D341Med (cell line): ENCODE measurements around the gene ENGASE.

Source experiments
- DNase-seq: peaks from one replicate; pipeline ENCODE4 v3.0.0; 2012; ENCODE audit warnings: low spot score

The ENGASE gene

GRCh38 chr17:79094261-79094660 is 19.6 kb downstream of the ENGASE start:
- no peak for DNase-seq

DNA sequence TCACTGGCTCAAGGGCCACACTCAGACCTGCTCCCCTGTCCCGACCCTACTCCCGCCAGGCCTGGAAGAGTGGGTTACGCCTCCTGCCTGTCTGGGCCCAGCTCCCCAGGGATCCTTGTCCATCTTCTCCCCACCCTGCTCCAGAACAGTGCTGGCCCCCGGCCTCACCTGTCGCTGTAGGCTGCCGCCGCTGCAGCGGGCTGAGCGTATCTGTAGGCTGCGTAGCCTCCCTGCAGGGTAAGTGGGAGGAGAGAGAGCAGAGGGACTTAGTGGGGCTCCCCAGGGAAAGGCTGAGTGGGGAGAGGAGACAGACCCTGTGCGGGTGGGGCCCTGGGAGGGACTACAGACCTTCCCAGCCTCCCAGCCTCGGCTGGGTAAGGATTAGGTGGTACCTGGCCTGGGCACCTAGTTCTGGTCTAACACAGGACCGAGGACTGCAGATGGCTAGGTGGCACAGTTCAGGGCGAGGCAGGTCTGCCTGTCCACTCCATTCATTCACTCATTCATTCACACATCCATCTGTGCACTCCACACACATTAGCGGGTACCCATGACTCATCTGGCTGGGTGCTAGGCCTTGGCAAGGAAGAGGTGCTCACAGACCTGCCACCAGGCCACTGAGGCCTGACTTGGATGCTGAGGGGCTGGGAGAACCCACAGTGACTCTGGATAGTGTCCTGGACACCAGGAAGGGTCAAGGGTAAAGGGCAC is 20.9 kb downstream of the ENGASE start:
- DNase-seq, result peak; percentile 68

DNA sequence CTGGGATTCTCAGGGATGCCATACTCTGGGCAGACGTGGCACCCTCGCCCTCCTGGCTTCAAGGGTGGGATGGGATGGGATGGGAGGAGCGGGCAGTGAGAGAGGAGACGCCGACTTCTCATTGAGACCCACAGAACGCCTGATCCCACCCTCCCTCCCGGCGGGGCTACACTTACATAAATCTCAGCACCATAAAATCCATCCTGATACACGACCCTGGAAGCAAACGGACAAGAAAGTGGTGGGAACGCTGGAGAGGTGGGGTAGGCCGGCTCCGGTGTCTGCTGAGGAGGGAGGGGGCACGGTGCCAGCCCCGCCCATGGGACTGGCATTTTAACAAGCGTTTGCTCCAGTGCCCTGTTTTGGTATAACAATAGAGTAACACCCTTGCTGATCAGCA is 21.9 kb downstream of the ENGASE start:
- DNase-seq, result no peak

DNA sequence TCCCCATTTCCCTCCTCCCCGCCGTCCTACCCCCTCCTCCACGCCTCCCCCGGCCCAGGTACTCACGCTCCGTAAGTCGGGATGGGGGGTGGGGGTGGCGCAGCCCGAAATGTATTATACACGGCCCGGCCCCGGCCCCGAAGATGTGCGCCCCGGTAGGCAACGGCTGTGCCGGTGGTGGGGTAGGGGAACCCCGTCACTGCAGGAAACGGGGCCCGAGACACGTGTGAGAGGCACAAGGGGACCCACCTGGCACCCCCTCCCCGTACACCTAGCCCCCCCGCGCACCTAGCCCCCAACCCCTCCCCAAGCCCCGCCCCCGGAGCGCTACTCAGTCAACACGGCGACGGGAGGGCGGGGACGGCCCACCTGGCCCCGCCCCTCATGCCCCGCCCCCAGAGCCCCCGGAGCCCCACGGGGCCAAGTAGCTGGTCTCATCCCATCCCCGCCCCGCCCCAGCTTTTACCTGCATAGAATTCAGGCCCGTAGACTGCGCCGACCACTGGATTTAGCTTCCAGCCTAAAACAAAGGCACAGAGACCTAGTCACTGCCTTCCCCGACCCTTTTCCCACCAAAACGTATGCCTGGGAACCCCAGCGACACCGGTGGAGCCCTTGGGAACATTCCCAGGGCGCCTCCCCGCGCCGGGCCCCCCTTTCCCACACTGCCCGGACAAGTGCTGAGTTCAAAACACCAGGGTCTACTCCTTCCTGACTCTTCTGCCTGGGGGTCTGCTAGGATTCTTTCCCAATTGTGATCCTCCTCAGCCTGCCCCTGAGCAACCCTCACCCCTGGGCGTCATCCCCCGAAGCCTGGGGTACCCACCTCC is 22.8 kb downstream of the ENGASE start:
- no peak for DNase-seq

GRCh38 chr17:79098282-79098867 is 23.8 kb downstream of the ENGASE start:
- DNase-seq, result no peak

GRCh38 chr17:79100405-79100804 is 25.8 kb downstream of the ENGASE start:
- no peak for DNase-seq

- DNase-seq, result no peak
Observed at GRCh38 chr17:79101111-79101673, 26.6 kb downstream of the ENGASE start.

GRCh38 chr17:79102214-79102613 is 27.6 kb downstream of the ENGASE start:
- DNase-seq, result no peak

GRCh38 chr17:79104898-79105600 is 30.4 kb downstream of the ENGASE start:
- DNase-seq, result no peak

DNA sequence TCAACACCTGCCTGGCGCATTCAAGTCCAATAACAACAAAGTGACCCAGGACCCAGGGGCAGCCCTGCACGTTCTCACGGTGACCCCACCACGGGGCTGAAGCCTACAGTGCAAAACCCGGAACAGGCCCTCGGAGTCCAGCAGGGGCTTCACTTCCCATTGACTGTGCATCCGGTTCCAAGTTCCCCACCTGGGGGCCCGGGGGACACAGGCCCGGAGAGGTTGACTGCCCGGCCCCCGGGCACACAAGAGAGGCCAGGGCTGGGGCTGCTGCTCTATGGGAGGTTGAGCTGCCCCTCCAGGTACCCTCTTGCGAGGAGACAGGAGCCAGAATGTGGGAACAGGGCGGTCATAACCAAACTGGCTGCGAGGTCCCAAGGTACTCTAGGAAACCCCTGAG is 31.3 kb downstream of the ENGASE start:
- no peak for DNase-seq

DNA sequence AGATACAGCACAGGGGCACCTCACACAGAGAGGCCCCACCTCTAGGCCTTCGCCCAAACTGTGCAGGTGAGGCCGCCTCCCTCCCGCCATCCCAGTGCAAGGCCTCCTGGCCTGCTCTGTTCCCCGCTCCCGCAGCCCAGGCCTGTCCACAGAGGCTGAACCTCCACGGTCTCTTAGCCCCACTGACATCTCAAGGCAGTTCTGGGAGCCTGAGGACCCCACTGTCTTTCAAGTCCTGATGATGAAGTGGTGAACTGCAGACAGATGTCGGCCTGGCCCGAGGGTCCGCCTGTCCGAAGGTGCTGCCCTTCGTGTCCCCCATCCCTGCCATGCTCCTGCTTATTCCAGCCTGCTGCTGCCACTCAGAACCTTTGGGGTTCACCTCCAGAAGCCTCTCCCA is 32.3 kb downstream of the ENGASE start:
- no peak for DNase-seq

DNA sequence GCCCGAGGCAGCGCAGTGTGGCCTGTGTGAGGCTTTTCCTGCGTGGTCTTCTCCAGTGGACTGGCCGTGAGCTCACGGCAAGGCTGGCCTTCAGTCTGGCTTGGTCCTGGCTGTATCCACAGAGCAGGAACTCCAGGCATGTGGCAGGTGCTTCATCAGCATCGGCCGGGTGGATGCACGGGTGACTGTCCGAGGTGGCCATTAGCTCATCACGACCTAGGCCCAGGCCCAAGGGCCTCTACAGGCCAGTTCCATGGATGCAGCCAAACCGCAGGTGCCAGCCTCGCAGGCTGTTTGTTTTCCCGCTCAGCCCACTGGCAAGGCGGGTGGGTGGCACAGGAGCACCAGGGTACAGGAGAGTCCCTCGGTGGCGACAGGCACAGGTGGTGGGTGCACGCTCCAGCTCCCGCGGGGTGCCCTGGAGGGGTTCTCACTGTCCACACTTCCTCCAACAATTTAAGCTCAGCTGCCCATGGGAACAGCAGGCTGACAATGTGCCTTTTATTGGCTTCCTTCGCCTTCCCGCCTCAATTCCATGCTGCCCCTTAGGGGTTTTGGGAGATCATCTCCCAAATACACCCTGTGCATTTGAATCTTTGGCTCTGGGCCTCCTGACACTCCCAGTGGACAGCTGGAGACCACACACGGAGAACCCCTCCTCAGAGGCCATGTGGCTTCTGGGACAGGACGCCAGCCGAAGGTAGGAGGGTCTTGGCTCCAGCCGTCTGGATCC is 33.0 kb downstream of the ENGASE start:
- DNase-seq, result no peak

DNA sequence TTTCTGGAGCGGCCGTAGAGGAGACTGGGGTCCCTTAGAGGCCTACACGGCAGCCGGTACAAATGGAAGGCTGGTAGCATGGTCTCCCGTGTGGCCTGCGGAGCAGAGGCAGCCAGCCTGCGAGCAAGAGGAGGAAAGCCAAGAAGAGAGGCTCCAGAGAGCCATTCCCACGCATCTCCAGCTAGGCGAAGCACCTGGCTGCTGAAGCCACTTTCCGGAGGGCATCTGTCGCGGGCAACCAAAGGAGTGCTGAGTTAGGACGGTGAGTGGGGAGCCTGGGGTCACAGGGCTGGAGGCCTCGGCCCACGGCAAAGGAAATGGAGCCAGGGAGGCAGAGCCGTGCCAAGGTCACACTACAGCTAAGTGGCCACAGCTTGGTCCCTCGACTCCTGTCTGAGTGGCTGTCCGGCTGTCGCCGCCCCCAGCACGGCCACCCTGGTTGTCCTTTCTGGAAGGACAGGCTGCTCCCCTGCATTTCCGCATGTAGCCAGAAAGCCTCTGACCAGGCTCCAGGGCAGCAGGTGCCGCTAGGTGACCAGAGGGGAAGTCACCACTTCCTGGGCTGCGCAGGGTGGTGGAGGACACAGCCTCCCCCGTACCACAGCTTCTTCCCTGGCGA is 33.7 kb downstream of the ENGASE start:
- no peak for DNase-seq

GRCh38 chr17:79108870-79109269 is 34.2 kb downstream of the ENGASE start:
- no peak for DNase-seq

DNA sequence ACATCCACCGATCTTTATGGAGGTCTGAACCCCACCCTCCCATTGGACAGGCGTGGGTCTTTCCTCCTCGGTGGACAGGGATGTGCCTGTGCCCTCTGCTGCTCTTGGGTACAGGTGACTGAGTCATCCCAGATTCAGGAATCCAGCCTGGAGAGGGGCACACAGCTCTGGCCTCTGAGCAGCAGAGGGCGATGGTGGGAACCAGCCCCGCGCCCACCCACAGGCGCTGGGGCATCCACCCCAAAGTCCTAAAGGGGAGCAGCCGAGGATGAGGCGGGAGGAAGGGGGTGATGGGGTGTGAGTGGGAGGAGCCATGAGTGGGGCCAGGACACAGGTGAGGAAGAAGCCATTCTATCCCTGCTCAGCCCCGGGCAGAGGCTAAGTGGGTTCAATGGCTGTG is 35.0 kb downstream of the ENGASE start:
- peak; percentile 79 for DNase-seq

DNA sequence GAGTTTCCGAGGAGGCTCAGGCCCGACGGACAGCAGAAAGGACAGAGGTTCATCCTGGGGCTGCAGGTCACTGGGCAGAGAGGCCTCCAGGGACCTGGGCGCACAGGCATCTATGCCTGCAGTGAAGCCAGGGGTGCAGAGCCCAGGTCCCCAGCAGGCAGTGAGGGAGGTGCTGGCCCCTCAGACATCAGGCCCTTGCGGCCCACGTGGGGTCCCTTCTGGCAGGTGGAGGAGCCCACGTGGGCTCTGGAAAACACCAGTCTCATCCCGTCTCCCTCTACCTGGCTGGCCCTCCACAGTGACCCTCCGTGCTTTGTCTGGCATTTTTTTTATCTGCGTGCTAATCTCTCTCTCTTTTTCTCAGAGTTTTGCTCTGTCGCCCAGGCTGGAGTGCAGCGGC is 36.5 kb downstream of the ENGASE start:
- no peak for DNase-seq

DNA sequence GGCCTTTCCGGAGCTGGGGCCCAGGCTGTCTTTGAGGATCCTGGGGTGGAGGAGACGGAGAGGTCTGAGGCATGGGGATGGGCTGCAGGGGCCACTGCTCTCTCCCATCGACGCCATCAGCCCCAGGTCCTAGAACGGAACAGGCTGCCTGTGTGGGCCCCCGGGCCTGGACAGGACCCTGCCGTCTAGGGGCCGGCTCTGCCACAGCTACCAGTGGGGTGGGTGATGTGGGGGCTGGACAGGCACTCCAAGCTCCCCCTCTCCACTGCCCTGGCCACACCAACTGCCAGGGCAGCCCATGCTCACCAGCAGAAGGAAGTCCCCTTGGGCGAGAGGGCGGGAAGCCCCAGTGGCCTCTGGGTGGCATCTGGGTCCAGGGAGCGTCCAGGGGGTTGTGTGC is 37.8 kb downstream of the ENGASE start:
- no peak for DNase-seq

DNA sequence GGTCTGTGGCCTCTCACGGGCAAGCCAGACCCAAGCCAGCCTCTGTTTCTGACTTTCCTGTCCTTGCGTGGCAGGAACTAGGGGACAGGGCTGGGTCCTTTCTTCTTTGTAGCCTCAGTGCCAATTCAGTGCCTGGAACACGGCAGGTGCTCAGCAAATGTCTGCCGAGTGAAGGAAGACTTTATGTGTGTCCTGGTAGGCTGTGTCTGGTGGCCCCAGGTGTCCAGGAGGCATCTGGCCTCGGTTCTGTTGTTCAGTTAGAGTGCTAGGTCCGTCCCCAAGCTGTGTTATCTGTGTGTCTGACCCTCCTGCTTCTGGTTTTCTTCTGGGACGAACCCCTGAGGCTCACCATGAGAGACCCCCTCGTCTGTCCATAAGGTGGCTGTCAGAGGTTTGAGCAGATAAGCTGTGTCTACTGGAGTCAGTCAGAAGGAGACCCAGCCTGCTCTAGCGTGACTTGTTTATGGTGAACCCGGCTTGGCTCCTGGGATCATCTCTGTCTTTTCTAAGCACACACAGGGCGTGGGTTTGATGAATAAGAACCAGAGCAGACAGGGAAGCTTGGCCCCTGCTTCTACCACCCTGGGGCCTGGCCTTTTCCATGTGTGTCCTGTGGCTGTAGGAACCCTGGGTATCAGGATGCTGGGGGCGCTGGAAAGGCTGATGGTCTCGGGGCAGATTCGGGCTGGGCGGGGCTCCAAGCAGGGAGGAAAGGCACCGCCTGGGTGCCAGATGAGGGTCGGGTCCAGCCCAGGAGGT is 39.3 kb downstream of the ENGASE start:
- no peak for DNase-seq

GRCh38 chr17:79114458-79115301 is 40.1 kb downstream of the ENGASE start:
- peak; percentile 78 for DNase-seq
